Liver (tissue), 9 donors: ENCODE results near the gene CPSF4. TPM values are rescaled to one million over a fixed set of nuclear protein-coding genes. Genes with fewer than 3 reads are reported as not detected.
"Not testable (repeated sequence)": the region's sequence is repeated elsewhere in the genome, so short reads cannot be mapped to it uniquely, and the experiment has no call there.

Source experiments
- DNase-seq: peaks from one replicate; pipeline ENCODE4 v3.0.0-alpha.2; 2017; ENCODE audit warnings: low spot score
- H3K27ac ChIP-seq, 2 donors: one replicate each; pipeline ENCODE4 v1.7.0; 2013; ENCODE audit warnings: inconsistent platforms in 2 of 2, low read length in 2 of 2, control low read depth in 1 of 2, low read depth in 1 of 2, mild to moderate bottlenecking in 1 of 2
- H3K27me3 ChIP-seq, 4 donors: one replicate each; pipeline versions ENCODE4 v1.6.1 to v1.7.0; 2013; ENCODE audit warnings: low read length in 3 of 4, inconsistent platforms in 1 of 4, mild to moderate bottlenecking in 1 of 4, moderate library complexity in 1 of 4; ENCODE audit not compliant: control insufficient read depth in 4 of 4, insufficient read depth in 4 of 4
- H3K36me3 ChIP-seq, 4 donors: one replicate each; pipeline versions ENCODE4 v1.6.1 to v1.7.0; 2013; ENCODE audit warnings: low read length in 3 of 4, mild to moderate bottlenecking in 3 of 4, low read depth in 1 of 4, moderate library complexity in 1 of 4; ENCODE audit not compliant: control insufficient read depth in 4 of 4, insufficient read depth in 3 of 4
- H3K4me1 ChIP-seq, 4 donors: one replicate each; pipeline versions ENCODE4 v1.6.1 to v1.7.0; 2013; ENCODE audit warnings: low read length in 3 of 4, mild to moderate bottlenecking in 3 of 4, moderate library complexity in 1 of 4; ENCODE audit not compliant: control insufficient read depth in 4 of 4, insufficient read depth in 4 of 4
- H3K4me3 ChIP-seq, 3 donors: one replicate each; pipeline versions ENCODE4 v1.6.1 to v1.7.0; 2013; ENCODE audit warnings: low read length in 3 of 3, control low read depth in 1 of 3, low read depth in 1 of 3, mild to moderate bottlenecking in 1 of 3
- H3K9ac ChIP-seq, 2 donors: one replicate each; pipeline ENCODE4 v1.7.0; 2013; ENCODE audit warnings: low read length in 2 of 2, mild to moderate bottlenecking in 2 of 2, moderate library complexity in 2 of 2, control low read depth in 1 of 2, low read depth in 1 of 2
- H3K9me3 ChIP-seq, 4 donors: one replicate each; pipeline versions ENCODE4 v1.6.1 to v1.7.0; 2013; ENCODE audit warnings: low read length in 3 of 4; ENCODE audit not compliant: control insufficient read depth in 4 of 4
- EGR1 ChIP-seq, 2 donors: IDR thresholded peaks; 2 replicates each; pipeline ENCODE4 v1.6.1; 2016 to 2018; ENCODE audit warnings: antibody characterized with exemption in 2 of 2, low read depth in 2 of 2
- FOXA2 ChIP-seq: IDR thresholded peaks from 2 replicates; pipeline ENCODE4 v1.6.1; 2016; ENCODE audit warnings: antibody characterized with exemption
- GABPA ChIP-seq, 2 donors: IDR thresholded peaks in 1 of 2; conservative IDR thresholded peaks in 1 of 2; 2 replicates each; pipeline ENCODE4 v1.6.1; 2016; ENCODE audit warnings: antibody characterized with exemption in 2 of 2, mild to moderate bottlenecking in 1 of 2, moderate library complexity in 1 of 2
- HNF4A ChIP-seq, 2 donors: conservative IDR thresholded peaks; 2 replicates each; pipeline ENCODE4 v1.6.1; 2016; ENCODE audit warnings: antibody characterized with exemption in 2 of 2, mild to moderate bottlenecking in 2 of 2
- HNF4G ChIP-seq: IDR thresholded peaks from 2 replicates; pipeline ENCODE4 v1.6.1; 2016; ENCODE audit warnings: antibody characterized with exemption
- RAD21 ChIP-seq, 2 donors: IDR thresholded peaks; 2 replicates each; pipeline ENCODE4 v1.6.1; 2016; ENCODE audit warnings: antibody characterized with exemption in 2 of 2, mild to moderate bottlenecking in 2 of 2
- SP1 ChIP-seq: IDR thresholded peaks from 2 replicates; pipeline ENCODE4 v1.6.1; 2018; ENCODE audit warnings: antibody characterized with exemption, mild to moderate bottlenecking
- WGBS: extraction: QIAGEN DNeasy Blood & Tissue Kit; methylation state at CpG from one replicate; pipeline ENCODE4 v1.1.7; 2013; 5-methylcytosine and 5-hydroxymethylcytosine counted together
- polyA plus RNA-seq, 2 donors: library from polyadenylated mRNA; stranded (reverse) in 1 of 2; unstranded in 1 of 2; fragments of 200-250 nt in 1 of 2; fragments of >200 nt in 1 of 2; fragmentation: Nextera tagmentation in 1 of 2; extraction: Ambion mirVana in 1 of 2; gene quantifications; one replicate each; pipeline versions ENCODE4 v1.2.1 to v1.2.3, GENCODE V29; 2013 to 2015
- total RNA-seq, 2 donors: library from RNA; depleted of rRNA; stranded (reverse); fragments of >200 nt; gene quantifications; one replicate each; pipeline ENCODE4 v1.2.3, GENCODE V29; 2014
- TF ChIP-seq, protein P1 (sequence below): fragments of 150-350 bp; IDR thresholded peaks from 2 replicates; pipeline ENCODE4 v1.5.1; 2017; ENCODE audit warnings: improper control_type of control experiment, low read depth, low read length; ENCODE audit not compliant: missing input control
- TF ChIP-seq, protein P2 (sequence below): IDR thresholded peaks from 2 replicates; pipeline ENCODE4 v1.6.1; 2016; ENCODE audit warnings: antibody characterized with exemption
- TF ChIP-seq, protein P3 (sequence below): IDR thresholded peaks from 2 replicates; pipeline ENCODE4 v1.6.1; 2016; ENCODE audit warnings: antibody characterized with exemption
- donor health status: healthy.
- donor health status: healthy.
- donor health status: healthy.
- donor health status: healthy.
- donor health status: healthy.

The CPSF4 gene
- total and polyA plus RNA-seq, 4 donors, result 7.1 to 15.3 (median 10.5) TPM

DNA sequence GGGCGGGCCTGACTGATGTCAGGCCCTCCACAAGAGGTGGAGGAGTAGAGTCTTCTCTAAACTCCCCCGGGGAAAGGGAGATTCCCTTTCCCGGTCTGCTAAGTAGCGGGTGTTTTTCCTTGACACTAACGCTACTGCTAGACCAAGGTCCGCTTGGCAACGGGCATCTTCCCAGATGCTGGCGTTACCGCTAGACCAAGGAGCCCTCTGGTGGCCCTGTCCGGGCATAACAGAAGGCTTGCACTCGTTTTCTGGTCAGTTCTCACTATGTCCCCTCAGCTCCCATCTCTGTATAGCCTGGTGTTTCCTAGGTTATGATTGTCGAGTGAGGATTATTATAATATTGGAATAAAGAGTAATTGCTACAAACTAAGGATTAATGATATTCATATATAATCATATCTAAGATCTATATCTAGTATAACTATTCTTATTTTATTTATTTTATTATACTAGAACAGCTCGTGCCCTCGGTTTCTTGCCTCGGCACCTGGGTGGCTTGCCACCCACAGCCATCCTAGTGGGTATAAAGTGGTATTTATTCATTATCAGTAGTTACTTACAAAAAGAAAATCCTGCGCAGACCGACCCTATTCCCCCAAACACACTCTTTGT lies 23.1 kb upstream of the CPSF4 start:
- not testable (repeated sequence) for H3K9me3 ChIP-seq, H3K4me3 ChIP-seq, DNase-seq, H3K27me3 ChIP-seq, H3K9ac ChIP-seq
- Histone ChIP-seq H3K4me1 (peaks cover 0 to 32% (median 17%) of the 10 kb centered on the region in 4 donors), H3K27ac (peak overlapping the region; percentile 32 to 71), H3K36me3 (peaks cover 19 to 56% (median 42%) of the 10 kb centered on the region in 4 donors)
- WGBS, result 42% methylated on average over 17 of the region's 17 CpGs
- TF ChIP-seq, protein P1, sequence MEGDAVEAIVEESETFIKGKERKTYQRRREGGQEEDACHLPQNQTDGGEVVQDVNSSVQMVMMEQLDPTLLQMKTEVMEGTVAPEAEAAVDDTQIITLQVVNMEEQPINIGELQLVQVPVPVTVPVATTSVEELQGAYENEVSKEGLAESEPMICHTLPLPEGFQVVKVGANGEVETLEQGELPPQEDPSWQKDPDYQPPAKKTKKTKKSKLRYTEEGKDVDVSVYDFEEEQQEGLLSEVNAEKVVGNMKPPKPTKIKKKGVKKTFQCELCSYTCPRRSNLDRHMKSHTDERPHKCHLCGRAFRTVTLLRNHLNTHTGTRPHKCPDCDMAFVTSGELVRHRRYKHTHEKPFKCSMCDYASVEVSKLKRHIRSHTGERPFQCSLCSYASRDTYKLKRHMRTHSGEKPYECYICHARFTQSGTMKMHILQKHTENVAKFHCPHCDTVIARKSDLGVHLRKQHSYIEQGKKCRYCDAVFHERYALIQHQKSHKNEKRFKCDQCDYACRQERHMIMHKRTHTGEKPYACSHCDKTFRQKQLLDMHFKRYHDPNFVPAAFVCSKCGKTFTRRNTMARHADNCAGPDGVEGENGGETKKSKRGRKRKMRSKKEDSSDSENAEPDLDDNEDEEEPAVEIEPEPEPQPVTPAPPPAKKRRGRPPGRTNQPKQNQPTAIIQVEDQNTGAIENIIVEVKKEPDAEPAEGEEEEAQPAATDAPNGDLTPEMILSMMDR, result peak; percentile 64
- TF ChIP-seq HNF4A (conservative IDR thresholded peaks at IDR 0.05) (peak; percentile 67 to 71), RAD21 (IDR thresholded peaks at IDR 0.05) (peak; percentile 79 to 82), HNF4G (peak; percentile 68)

GRCh38 chr7:99418260-99418659 lies 20.5 kb upstream of the CPSF4 start:
- H3K9ac ChIP-seq, result no peak overlapping the region
- TF ChIP-seq, protein P2, sequence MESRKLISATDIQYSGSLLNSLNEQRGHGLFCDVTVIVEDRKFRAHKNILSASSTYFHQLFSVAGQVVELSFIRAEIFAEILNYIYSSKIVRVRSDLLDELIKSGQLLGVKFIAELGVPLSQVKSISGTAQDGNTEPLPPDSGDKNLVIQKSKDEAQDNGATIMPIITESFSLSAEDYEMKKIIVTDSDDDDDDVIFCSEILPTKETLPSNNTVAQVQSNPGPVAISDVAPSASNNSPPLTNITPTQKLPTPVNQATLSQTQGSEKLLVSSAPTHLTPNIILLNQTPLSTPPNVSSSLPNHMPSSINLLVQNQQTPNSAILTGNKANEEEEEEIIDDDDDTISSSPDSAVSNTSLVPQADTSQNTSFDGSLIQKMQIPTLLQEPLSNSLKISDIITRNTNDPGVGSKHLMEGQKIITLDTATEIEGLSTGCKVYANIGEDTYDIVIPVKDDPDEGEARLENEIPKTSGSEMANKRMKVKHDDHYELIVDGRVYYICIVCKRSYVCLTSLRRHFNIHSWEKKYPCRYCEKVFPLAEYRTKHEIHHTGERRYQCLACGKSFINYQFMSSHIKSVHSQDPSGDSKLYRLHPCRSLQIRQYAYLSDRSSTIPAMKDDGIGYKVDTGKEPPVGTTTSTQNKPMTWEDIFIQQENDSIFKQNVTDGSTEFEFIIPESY, result no peak
- TF ChIP-seq FOXA2 (no peak), GABPA (IDR thresholded peaks at IDR 0.05 in 1 of 2, conservative IDR thresholded peaks at IDR 0.05 in 1 of 2) (no peak), RAD21 (IDR thresholded peaks at IDR 0.05) (no peak), SP1 (no peak), HNF4G (no peak), EGR1 (IDR thresholded peaks at IDR 0.05; ENCODE audit: low read depth in 2 of 2) (no peak)
- TF ChIP-seq, protein P3, sequence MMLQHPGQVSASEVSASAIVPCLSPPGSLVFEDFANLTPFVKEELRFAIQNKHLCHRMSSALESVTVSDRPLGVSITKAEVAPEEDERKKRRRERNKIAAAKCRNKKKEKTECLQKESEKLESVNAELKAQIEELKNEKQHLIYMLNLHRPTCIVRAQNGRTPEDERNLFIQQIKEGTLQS, result no peak
- TF ChIP-seq, protein P1, result no peak
- 95% methylated on average over 9 of the region's 9 CpGs for WGBS

More at GRCh38 chr7:99418260-99418659, 20.5 kb upstream of the CPSF4 start:
- Histone ChIP-seq H3K9me3 (no peaks in the 10 kb centered on the region), H3K4me1 (peaks cover 0 to 32% (median 17%) of the 10 kb centered on the region in 4 donors), H3K27ac (peak overlapping the region; percentile 23 to 47), H3K4me3 (no peak overlapping the region), H3K27me3 (no peaks in the 10 kb centered on the region), H3K36me3 (peaks cover 16 to 50% (median 27%) of the 10 kb centered on the region in 4 donors)
- DNase-seq, result no peak
